BLaER1 treated with 17β-estradiol and CSF1 and Interleukin-3, amounts not matched to agents 10 nM and 100 nM (cell line): ENCODE data around the gene TNNI3K.

Experiments
- H3K27ac ChIP-seq, 11 experiments: shearing (Covaris generic); formaldehyde crosslinking; 2 replicates each; pipeline ENCODE4 v1.8.1; 2022
- H3K27me3 ChIP-seq, 11 experiments: shearing (Covaris generic); formaldehyde crosslinking; 2 replicates each; pipeline ENCODE4 v1.8.1; 2022
- H3K36me3 ChIP-seq, 11 experiments: shearing (Covaris generic); formaldehyde crosslinking; 2 replicates each; pipeline ENCODE4 v1.8.1; 2022
- H3K4me1 ChIP-seq, 10 experiments: shearing (Covaris generic); formaldehyde crosslinking; 2 replicates each; pipeline ENCODE4 v1.8.1; 2022
- H3K4me2 ChIP-seq, 11 experiments: shearing (Covaris generic); formaldehyde crosslinking; 2 replicates each; pipeline ENCODE4 v1.8.1; 2022
- H3K4me3 ChIP-seq, 10 experiments: shearing (Covaris generic); formaldehyde crosslinking; 2 replicates each; pipeline ENCODE4 v1.8.1; 2022
- H3K9ac ChIP-seq, 11 experiments: shearing (Covaris generic); formaldehyde crosslinking; 2 replicates each; pipeline ENCODE4 v1.8.1; 2022
- H3K9me3 ChIP-seq, 11 experiments: shearing (Covaris generic); formaldehyde crosslinking; replicated peaks in 1 of 11; 2 replicates each; pipeline ENCODE4 v1.8.1; 2022
- H4K20me1 ChIP-seq, 11 experiments: shearing (Covaris generic); formaldehyde crosslinking; 2 replicates each; pipeline ENCODE4 v1.8.1; 2022
- Cebpa-rat ChIP-seq, 11 experiments: shearing (Covaris generic); IDR thresholded peaks; 2 replicates each; pipeline ENCODE4 v1.8.1; 2022

The TNNI3K gene

DNA sequence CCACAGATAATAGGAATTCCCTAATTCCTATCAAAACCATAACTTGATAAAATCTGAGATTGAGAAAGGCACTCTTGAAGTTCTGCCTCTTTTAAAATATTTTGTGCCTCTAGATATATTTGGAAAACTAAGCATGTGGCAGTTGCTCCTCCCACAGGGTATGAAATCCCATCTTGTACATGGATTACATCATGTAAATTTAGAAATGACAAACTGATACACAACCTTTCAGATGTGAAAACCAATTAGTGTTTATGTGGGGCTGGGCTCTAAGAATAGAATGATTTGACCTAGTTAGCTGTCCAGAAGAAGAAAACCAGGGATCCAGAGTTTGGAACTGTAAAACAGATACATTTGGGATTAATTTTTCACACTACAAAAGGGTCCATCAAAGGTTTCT lies 261.5 kb downstream of the TNNI3K start:
- H3K27ac ChIP-seq: no peak overlapping the region
- no peaks in the 10 kb centered on the region for H4K20me1 ChIP-seq
- H3K9me3 ChIP-seq: no peaks in the 10 kb centered on the region
- no peaks in the 10 kb centered on the region for H3K27me3 ChIP-seq
- H3K4me3 ChIP-seq: no peak overlapping the region
- no peaks in the 10 kb centered on the region for H3K4me1 ChIP-seq
- no peaks in the 10 kb centered on the region for H3K36me3 ChIP-seq
- H3K9ac ChIP-seq: no peak overlapping the region
- no peak for TF ChIP-seq Cebpa-rat (IDR thresholded peaks at IDR 0.05)
- H3K4me2 ChIP-seq: no peak overlapping the region

- TF ChIP-seq Cebpa-rat (IDR thresholded peaks at IDR 0.05): no peak
- H4K20me1 ChIP-seq: no peaks in the 10 kb centered on the region
- no peak overlapping the region for H3K4me3 ChIP-seq
- H3K27ac ChIP-seq: no peak overlapping the region
- H3K4me1 ChIP-seq: no peaks in the 10 kb centered on the region
- no peak overlapping the region for H3K4me2 ChIP-seq
- no peak overlapping the region for H3K9ac ChIP-seq
- H3K36me3 ChIP-seq: no peaks in the 10 kb centered on the region
- H3K9me3 ChIP-seq: no peaks in the 10 kb centered on the region
- no peaks in the 10 kb centered on the region for H3K27me3 ChIP-seq
Measured at GRCh38 chr1:74498901-74499300, 263.7 kb downstream of the TNNI3K start.

DNA sequence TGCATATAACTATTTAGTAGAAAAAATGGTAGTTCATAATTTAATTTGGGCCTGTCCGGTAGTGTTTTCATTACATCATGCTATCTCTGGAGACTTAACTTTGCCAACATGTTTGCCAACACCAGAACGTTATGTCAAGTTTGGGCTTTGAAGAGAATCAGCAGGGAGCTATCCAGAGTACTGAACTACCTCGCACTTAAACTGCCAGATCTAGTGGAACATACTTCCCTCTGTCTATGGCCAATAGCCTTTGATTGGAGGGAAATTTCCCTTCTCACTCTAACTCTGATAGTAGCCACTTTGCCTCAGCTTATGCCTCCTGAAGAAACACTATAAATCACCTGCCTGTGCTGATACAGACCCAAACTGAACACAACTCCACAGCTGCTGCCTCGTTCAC lies 267.2 kb downstream of the TNNI3K start:
- Histone ChIP-seq H4K20me1 (no peaks in the 10 kb centered on the region; a peak in 2 of 22 replicates), H3K4me2 (no peak overlapping the region), H3K36me3 (no peaks in the 10 kb centered on the region), H3K9ac (no peak overlapping the region), H3K4me1 (no peaks in the 10 kb centered on the region), H3K27ac (no peak overlapping the region), H3K9me3 (no peaks in the 10 kb centered on the region), H3K4me3 (no peak overlapping the region), H3K27me3 (no peaks in the 10 kb centered on the region)
- TF ChIP-seq Cebpa-rat (IDR thresholded peaks at IDR 0.05): no peak

DNA sequence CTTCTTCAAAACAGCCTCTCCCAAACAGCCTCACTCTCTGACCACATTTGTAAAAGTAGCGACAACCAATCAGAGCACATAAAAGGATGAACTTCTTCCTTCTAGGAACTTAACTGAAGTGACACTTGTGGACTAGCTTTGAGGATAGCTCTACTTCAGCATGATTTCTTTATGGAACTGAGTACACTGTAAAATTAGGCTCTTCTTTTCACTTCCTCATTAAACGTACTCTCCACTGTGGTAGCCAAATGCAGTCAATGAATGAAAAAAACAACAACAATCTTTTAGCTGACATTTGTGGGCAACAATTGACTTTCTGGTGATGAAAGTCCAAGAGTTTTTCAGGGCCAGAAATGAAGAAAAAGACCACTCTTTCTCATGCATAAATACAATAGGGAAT lies 267.7 kb downstream of the TNNI3K start:
- H3K4me1 ChIP-seq: no peaks in the 10 kb centered on the region
- H3K4me2 ChIP-seq: no peak overlapping the region
- H4K20me1 ChIP-seq: no peaks in the 10 kb centered on the region; a peak in 2 of 22 replicates
- H3K9me3 ChIP-seq: no peaks in the 10 kb centered on the region
- H3K4me3 ChIP-seq: no peak overlapping the region
- no peak for TF ChIP-seq Cebpa-rat (IDR thresholded peaks at IDR 0.05)
- H3K27ac ChIP-seq: no peak overlapping the region
- no peaks in the 10 kb centered on the region for H3K27me3 ChIP-seq
- no peaks in the 10 kb centered on the region for H3K36me3 ChIP-seq
- no peak overlapping the region for H3K9ac ChIP-seq

- Histone ChIP-seq H3K9ac (no peak overlapping the region), H3K36me3 (no peaks in the 10 kb centered on the region), H3K4me1 (no peaks in the 10 kb centered on the region), H3K4me3 (no peak overlapping the region), H3K9me3 (no peaks in the 10 kb centered on the region), H3K4me2 (no peak overlapping the region), H3K27me3 (no peaks in the 10 kb centered on the region), H4K20me1 (no peaks in the 10 kb centered on the region; a peak in 2 of 22 replicates), H3K27ac (no peak overlapping the region)
- TF ChIP-seq Cebpa-rat (IDR thresholded peaks at IDR 0.05): no peak
Measured at GRCh38 chr1:74504125-74504932, 269.1 kb downstream of the TNNI3K start.

DNA sequence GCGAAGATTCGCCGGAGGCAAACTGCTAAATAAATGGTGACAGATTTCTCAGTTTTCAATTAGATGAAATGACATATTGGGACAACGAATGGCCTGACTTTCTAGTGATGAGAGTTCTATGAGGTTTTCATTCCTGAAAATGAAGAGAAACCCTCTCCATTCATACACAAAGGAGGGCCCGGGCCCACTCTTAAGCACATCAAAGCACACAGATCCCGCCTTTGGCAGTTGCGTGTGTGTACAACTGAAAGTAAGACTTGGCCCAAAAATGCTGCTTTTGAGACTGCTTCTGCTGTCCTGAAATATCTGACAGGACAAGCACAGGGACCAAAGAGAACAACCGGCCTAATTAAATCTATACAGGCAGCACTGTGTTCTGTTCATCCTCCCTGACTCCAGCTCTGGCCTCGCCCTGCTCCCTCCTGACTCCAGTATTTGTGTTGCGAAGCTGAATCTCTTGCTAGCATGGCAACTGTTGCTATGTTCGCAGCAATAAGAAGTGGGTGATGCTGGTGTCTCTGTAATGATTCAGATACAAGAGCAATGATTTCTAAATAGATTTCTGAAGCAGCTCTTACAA lies 269.8 kb downstream of the TNNI3K start:
- Histone ChIP-seq H3K9ac (no peak overlapping the region), H3K27me3 (no peaks in the 10 kb centered on the region), H4K20me1 (no peaks in the 10 kb centered on the region; a peak in 2 of 22 replicates), H3K27ac (no peak overlapping the region), H3K9me3 (no peaks in the 10 kb centered on the region), H3K4me1 (no peaks in the 10 kb centered on the region), H3K4me2 (no peak overlapping the region), H3K36me3 (no peaks in the 10 kb centered on the region), H3K4me3 (no peak overlapping the region)
- TF ChIP-seq Cebpa-rat (IDR thresholded peaks at IDR 0.05): no peak

DNA sequence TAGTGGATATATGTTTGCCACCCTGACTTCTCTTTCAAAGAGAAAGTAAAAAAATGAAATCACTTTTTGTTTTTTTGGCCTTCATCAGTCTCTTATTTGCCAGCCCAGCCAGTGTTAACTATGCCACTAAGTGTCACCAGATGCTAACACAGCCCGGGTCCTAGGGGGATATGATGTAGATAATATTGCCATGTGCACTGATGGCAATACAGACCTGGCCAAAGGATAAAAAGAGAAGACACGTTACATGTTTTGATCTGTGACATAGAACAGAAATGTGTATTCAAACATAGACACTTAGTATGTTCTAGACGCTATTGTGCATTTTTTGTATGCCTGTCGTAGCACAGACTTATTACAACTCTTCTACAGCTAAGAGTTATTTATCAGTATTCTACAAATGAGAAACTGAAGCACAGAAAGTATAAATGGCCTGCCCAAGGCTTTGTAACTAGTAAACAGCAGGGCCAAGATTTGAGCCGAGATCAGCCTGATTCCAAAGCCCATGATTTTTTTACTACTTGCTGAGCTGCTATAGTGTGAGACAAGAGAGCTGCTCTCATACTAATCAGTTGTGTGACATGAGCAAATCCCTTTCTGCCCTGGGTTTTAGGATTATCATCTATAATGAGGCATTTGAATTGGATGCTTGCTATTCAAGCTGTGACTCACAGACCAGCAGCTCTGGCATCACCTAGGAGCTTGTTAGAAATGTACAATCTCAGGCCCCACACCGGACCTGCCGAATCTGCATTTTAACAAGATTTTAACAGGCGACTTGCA lies 270.9 kb downstream of the TNNI3K start:
- TF ChIP-seq Cebpa-rat (IDR thresholded peaks at IDR 0.05): no peak
- no peak overlapping the region for H3K4me2 ChIP-seq
- H4K20me1 ChIP-seq: no peaks in the 10 kb centered on the region; a peak in 2 of 22 replicates
- H3K9me3 ChIP-seq: no peaks in the 10 kb centered on the region
- H3K4me3 ChIP-seq: no peak overlapping the region
- H3K27ac ChIP-seq: no peak overlapping the region
- H3K9ac ChIP-seq: no peak overlapping the region
- no peaks in the 10 kb centered on the region for H3K36me3 ChIP-seq
- no peaks in the 10 kb centered on the region for H3K27me3 ChIP-seq
- no peaks in the 10 kb centered on the region for H3K4me1 ChIP-seq

GRCh38 chr1:74508449-74508848 lies 273.3 kb downstream of the TNNI3K start:
- Histone ChIP-seq H3K4me3 (no peak overlapping the region), H4K20me1 (no peaks in the 10 kb centered on the region; a peak in 2 of 22 replicates), H3K9ac (no peak overlapping the region), H3K4me2 (no peak overlapping the region), H3K36me3 (no peaks in the 10 kb centered on the region), H3K9me3 (no peaks in the 10 kb centered on the region), H3K27me3 (no peaks in the 10 kb centered on the region), H3K4me1 (peaks cover 0 to 9% (median 0%) of the 10 kb centered on the region in 10 experiments; a peak in 3 of 20 replicates), H3K27ac (no peak overlapping the region)
- no peak for TF ChIP-seq Cebpa-rat (IDR thresholded peaks at IDR 0.05)

DNA sequence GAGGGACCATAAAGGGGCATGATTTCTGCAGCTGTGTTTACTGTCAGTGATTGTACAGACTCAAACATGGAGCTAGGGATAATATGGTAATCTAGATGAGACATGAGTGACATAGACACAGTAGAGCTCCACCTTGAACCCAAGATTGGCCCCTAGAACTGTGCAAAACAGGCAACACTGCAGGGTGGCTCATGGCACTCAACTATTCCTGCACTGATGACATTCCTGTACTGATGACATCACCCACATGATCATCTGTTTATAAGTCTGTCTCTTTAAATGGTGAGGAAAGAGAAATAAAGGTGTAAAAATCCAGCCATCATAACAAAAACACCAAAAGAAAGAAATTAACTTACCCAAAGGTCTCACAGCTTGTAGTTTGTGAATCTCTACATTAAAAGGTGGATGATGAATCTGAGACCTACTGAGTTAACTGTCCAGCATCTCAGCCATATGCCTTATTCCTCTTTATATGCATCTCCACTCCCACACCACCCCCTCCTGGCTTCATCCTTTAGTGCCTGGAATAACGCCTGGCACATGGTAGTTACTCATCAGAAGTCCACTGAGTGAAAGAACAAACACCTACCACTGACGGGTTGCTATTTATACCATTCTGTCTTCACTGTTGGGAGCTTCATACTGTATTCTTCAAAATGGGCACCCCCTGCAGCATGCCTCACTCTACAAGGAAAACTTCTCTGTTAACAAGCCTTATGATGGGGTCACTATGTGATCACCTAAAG lies 277.2 kb downstream of the TNNI3K start, which contains the start of gene LRRC53:
LRRC53 (minus strand) TSS at position 442 of the 746 bp plus-strand sequence. CDS start 29,262 bp downstream, outside the sequence.
- H3K36me3 ChIP-seq: no peaks in the 10 kb centered on the region
- H3K4me1 ChIP-seq: peaks cover 0 to 20% (median 0%) of the 10 kb centered on the region in 10 experiments; a peak in 4 of 20 replicates
- H3K9ac ChIP-seq: no peak within 1 kb of the TSS
- H4K20me1 ChIP-seq: no peaks in the 10 kb centered on the region
- no peak for TF ChIP-seq Cebpa-rat (IDR thresholded peaks at IDR 0.05)
- H3K9me3 ChIP-seq: no peaks in the 10 kb centered on the region
- H3K4me3 ChIP-seq: no peak within 1 kb of the TSS
- H3K4me2 ChIP-seq: peak within 1 kb of the TSS in 2 of 11 experiments; percentile 31 to 45; a peak in 4 of 22 replicates
- H3K27ac ChIP-seq: no peak within 1 kb of the TSS
- H3K27me3 ChIP-seq: no peaks in the 10 kb centered on the region
